Memory B cell (primary cell): ENCODE measurements around the gene TPR.

Source experiments
- ATAC-seq: fragments of 150-1000 bp; cut with Tn5 transposase; 2 replicates; pipeline ENCODE4 v1.10.0; 2021; ENCODE audit warnings: low read depth, mild to moderate bottlenecking, moderate library complexity
- DNase-seq, 2 donors: peaks; one replicate each; pipeline ENCODE4 v3.0.0; 2022; ENCODE audit warnings: low spot score in 2 of 2
- H3K27ac Mint-ChIP-seq: one replicate; pipeline ENCODE4 v1.8.0; 2022; ENCODE audit warnings: mild to moderate bottlenecking, moderate library complexity, mixed read lengths
- H3K27me3 Mint-ChIP-seq: one replicate; pipeline ENCODE4 v1.8.0; 2022; ENCODE audit warnings: mixed read lengths
- H3K36me3 Mint-ChIP-seq: one replicate; pipeline ENCODE4 v1.8.0; 2022; ENCODE audit warnings: mild to moderate bottlenecking, mixed read lengths
- H3K4me1 Mint-ChIP-seq: one replicate; pipeline ENCODE4 v1.8.0; 2022; ENCODE audit warnings: mixed read lengths
- H3K4me3 Mint-ChIP-seq: one replicate; pipeline ENCODE4 v1.8.0; 2022; ENCODE audit warnings: mild to moderate bottlenecking, moderate library complexity, mixed read lengths
- H3K9me3 Mint-ChIP-seq: one replicate; pipeline ENCODE4 v1.8.0; 2022; ENCODE audit warnings: mixed read lengths

TPR gene

GRCh38 chr1:186291271-186291670 lies 83.8 kb downstream of the TPR start:
- H3K9me3 Mint-ChIP-seq, result no peaks in the 10 kb centered on the region
- H3K36me3 Mint-ChIP-seq, result no peaks in the 10 kb centered on the region
- DNase-seq (no peak), ATAC-seq (no peak)
- no peak overlapping the region for H3K4me3 Mint-ChIP-seq
- peaks cover 4% of the 10 kb centered on the region for H3K27me3 Mint-ChIP-seq
- H3K4me1 Mint-ChIP-seq, result no peaks in the 10 kb centered on the region
- no peak overlapping the region for H3K27ac Mint-ChIP-seq

GRCh38 chr1:186289943-186290545 lies 85.0 kb downstream of the TPR start:
- no peak overlapping the region for H3K4me3 Mint-ChIP-seq
- DNase-seq, result no peak
- H3K27ac Mint-ChIP-seq, result no peak overlapping the region
- no peaks in the 10 kb centered on the region for H3K9me3 Mint-ChIP-seq
- no peaks in the 10 kb centered on the region for H3K4me1 Mint-ChIP-seq
- no peaks in the 10 kb centered on the region for H3K36me3 Mint-ChIP-seq
- H3K27me3 Mint-ChIP-seq, result peaks cover 4% of the 10 kb centered on the region
- ATAC-seq, result no peak

DNA sequence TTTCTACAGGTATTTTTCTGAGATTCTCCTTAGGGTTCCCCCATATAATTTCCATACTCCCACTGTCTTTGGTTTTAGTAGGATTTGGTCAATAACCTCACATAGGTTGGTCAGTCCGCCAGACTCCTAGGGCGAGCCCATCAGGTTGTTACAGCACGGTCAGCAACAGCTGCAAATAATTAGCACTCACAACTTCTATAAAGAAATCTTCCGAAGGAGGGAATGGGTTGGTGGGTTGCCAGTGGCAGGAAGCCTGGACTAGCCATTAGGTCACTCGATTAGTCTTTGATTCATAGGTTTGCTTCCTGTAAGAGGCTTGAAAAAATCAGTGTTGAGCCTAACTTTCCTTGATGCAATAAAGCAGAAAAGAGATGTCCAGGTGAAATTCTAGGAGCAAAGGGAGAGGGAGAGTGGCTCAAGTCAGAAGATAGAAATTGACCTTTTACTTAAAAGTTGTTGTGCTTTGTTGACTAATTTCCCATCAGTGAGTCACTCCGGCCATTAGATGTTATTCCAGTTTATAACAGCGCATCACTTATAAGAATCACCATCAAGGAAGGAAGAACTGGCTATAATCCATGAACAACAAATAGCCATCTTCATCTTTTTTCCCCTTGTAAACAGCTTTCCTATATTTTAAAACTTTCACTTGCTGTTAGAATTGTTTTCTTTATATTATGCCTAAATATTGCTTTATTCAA lies 88.3 kb downstream of the TPR start:
- no peaks in the 10 kb centered on the region for H3K36me3 Mint-ChIP-seq
- no peaks in the 10 kb centered on the region for H3K4me1 Mint-ChIP-seq
- no peaks in the 10 kb centered on the region for H3K9me3 Mint-ChIP-seq
- DNase-seq (no peak), ATAC-seq (no peak)
- H3K4me3 Mint-ChIP-seq, result no peak overlapping the region
- no peak overlapping the region for H3K27ac Mint-ChIP-seq
- H3K27me3 Mint-ChIP-seq, result peaks cover 4% of the 10 kb centered on the region

DNA sequence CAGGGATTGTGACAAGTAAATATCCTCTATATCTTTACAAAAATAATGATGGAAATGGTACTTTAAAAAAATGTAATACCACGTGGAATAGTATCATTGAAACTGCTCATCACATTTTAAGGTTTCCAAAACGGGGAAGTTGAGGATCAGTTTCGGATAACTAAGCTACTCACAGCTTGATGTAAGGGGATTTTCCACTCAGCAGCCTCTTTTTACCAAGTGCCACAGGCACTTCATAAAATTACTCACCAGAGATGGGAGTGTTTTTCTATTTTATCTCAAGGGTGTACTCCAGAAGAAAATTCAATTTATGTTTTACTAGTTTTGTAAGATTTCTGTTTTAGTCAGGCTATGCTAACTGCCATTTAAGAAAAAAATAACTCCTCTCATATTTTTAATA lies 91.7 kb downstream of the TPR start:
- no peaks in the 10 kb centered on the region for H3K27me3 Mint-ChIP-seq
- H3K36me3 Mint-ChIP-seq, result no peaks in the 10 kb centered on the region
- H3K4me1 Mint-ChIP-seq, result no peaks in the 10 kb centered on the region
- no peak overlapping the region for H3K4me3 Mint-ChIP-seq
- H3K9me3 Mint-ChIP-seq, result no peaks in the 10 kb centered on the region
- no peak overlapping the region for H3K27ac Mint-ChIP-seq
- ATAC-seq, result no peak
- DNase-seq, result no peak

GRCh38 chr1:186282466-186282865 lies 92.6 kb downstream of the TPR start:
- Mint-ChIP-seq H3K4me1 (no peaks in the 10 kb centered on the region), H3K27ac (no peak overlapping the region), H3K36me3 (no peaks in the 10 kb centered on the region), H3K27me3 (no peaks in the 10 kb centered on the region), H3K4me3 (no peak overlapping the region), H3K9me3 (no peaks in the 10 kb centered on the region)
- DNase-seq, result no peak
- no peak for ATAC-seq

DNA sequence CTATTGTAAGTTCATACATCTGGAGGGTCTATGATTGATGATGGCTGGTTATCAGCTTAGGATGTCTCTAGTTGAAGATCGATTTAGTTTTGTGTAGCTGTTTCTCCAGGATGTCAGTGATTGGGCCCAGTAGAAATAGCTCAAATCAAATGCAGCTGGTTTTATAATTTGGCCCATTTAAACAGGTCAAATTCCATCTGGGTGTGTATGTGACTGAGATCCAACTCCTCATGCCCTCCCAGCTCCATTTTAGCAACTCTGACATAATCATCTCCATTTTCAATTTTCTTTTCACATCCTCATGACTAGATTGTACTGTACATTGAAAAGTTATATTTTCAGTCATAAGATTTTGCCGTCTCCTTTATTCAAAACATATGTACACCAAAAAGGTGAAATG lies 99.2 kb downstream of the TPR start:
- no peak for ATAC-seq
- Mint-ChIP-seq H3K27me3 (no peaks in the 10 kb centered on the region), H3K36me3 (no peaks in the 10 kb centered on the region), H3K4me1 (no peaks in the 10 kb centered on the region), H3K4me3 (no peak overlapping the region), H3K9me3 (no peaks in the 10 kb centered on the region), H3K27ac (no peak overlapping the region)
- DNase-seq, result no peak

DNA sequence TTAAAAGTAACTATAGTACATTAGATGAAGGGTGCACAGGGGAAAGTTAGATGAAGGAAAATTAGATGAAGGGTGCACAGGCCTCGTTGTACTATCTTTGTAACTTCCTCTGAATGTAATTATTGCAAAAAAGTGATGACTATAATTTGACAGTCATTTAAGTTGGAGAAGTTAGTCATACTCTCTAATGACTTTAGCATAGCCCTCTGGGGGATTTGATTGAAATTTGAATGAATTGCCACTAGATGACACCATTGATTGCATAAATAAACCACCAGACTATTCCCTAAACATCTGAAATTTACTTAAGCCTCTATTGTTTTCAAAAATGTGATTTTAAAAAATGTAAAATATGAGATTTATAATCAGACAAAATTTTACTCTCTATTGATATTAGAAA lies 102.6 kb downstream of the TPR start:
- Mint-ChIP-seq H3K9me3 (no peaks in the 10 kb centered on the region), H3K27ac (no peak overlapping the region), H3K36me3 (no peaks in the 10 kb centered on the region), H3K4me3 (no peak overlapping the region), H3K27me3 (no peaks in the 10 kb centered on the region), H3K4me1 (no peaks in the 10 kb centered on the region)
- no peak for DNase-seq
- no peak for ATAC-seq

DNA sequence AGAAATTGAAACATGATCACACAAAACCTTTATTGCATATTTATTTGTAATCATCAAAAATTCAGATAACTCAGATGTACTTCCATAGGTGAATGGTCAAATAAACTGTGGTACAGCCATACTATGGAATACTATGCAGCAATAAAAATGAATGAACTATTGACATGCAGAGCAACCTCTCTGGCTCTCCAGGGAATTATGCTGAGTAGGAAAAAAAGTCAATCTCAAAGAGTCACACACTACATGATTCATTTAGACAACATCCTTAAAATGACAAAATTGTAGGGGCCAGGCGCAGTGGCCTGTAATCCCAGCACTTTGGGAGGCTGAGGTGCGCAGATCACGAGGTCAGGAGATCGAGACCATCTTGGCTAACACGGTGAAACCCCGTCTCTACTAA lies 104.0 kb downstream of the TPR start:
- H3K27ac Mint-ChIP-seq, result no peak overlapping the region
- ATAC-seq (no peak), DNase-seq (no peak)
- H3K4me1 Mint-ChIP-seq, result no peaks in the 10 kb centered on the region
- H3K27me3 Mint-ChIP-seq, result no peaks in the 10 kb centered on the region
- H3K9me3 Mint-ChIP-seq, result peaks cover under 1% of the 10 kb centered on the region
- no peak overlapping the region for H3K4me3 Mint-ChIP-seq
- H3K36me3 Mint-ChIP-seq, result no peaks in the 10 kb centered on the region
